Stimulated activated CD4-positive, alpha-beta T cell treated with anti-CD3 and anti-CD28 coated beads, Interleukin-2, amount 100 ng/mL, for 4 hours (primary cell): ENCODE data around the gene CACNA1I.

Experiments
- DNase-seq: peaks from one replicate; pipeline ENCODE4 v3.0.0-alpha.2; 2020; ENCODE audit warnings: low read depth

The CACNA1I gene

DNA sequence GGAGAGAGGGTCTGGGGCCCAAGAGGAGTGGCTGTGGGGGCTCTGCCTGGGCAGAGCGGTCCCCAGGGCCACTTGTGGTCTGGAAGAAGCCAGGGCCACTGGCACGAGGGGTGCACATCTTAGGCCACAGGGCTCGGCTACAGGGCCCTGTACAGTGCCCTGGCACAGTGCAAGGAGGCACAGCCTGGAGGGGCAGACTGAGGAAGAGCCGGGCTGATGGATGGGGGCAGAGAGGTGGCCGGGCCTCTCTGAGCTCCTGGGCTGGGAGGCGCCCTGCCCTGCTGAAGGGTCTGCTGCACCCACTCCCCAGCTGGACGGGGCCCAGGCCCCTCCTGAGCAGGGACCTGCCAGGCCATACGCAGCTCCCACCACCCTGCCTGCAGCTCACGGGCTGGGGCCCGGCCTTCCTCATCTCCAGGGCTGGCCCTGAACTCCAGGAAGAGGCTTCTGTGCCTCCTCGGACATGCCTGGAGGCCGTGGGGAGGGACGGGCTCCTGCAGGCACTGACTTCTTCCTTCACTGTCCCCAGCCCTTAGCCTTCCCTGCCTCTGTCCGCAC lies 123.5 kb downstream of the CACNA1I start:
- DNase-seq, result no peak

DNA sequence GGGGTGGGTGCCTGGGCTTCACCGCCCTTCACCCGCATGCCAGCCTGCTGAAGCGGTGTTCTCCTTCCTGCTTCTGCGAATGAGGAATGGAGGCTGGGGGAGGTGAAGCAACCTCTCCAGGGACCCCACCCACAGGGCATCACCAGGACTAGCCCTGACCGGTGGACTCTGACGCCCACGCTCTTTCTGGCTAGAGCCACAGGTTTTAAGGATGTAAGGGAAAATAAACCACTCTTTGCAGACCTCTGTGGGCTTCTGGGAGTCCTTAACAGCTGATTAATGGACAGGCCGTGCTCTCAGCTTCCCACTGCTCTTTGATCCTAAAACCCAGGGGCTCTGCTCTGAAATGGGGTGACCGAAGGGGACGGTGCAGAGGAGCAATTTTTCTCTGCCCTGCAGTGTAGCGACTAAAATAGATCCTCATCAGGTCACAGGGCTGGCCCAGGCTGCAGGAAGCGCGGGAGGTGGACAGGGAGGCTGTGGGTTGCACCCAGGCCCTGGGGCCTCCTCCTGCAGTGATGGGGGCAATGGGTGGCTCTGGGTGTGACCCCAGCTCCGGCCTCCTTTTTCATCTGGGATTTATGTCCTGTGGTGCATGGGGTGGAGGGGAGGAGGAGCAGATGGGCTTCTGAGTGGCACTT lies 127.4 kb downstream of the CACNA1I start:
- no peak for DNase-seq

DNA sequence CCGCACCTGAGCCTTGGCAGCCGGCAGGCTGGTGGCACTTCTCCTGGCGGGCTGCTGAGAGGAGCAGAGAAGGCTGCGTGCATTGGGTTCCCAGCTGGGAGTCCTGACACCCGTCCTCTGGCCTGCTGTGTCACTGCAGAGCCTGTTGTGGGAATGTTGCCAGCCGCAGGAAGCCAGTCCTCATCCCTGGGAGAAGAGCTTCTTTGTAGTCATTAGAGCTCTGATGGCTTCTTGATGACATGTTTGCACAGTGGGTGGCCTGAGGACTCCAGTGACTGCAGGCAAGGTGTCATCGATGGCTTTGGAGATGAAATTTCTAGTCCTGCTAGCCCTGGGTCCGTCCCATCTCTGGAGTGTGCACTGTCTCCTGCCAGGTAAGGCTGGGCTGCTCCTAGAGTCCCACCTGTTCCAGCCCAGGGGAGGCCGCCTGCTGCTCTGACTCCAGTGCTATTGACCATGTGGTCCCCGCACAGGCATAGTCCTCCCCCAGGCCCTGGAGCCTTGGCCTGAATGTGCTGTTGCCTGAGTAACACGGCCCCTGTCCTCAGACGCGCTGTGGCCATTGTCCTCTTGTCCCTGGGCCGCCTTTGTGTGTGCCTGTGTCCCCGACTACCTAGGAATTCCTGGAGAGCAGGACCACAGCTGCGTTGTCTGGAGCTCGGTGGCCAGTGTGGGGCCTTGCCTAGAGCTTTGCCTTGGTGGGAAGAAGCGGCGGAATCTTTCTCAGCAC lies 129.2 kb downstream of the CACNA1I start:
- DNase-seq, result no peak

DNA sequence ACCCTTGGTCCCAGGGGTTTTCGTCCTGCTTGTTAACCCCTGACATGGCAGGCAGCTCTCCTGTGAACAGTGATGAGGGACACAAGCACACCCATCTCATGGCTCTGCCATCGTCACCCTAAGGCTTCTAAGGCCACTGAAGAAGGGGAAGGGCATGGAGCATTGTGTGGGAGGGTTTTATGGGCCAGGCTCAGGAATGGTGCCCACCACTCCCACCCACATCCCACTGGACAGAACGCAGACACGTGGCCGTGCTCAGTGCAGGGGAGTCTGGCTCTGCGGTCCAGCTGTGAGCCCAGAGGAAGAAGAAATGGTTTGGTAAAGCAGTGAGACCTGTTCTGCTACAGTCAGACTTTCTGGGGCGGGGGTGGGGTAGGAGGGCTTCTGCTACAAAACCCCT lies 130.0 kb downstream of the CACNA1I start:
- no peak for DNase-seq

DNA sequence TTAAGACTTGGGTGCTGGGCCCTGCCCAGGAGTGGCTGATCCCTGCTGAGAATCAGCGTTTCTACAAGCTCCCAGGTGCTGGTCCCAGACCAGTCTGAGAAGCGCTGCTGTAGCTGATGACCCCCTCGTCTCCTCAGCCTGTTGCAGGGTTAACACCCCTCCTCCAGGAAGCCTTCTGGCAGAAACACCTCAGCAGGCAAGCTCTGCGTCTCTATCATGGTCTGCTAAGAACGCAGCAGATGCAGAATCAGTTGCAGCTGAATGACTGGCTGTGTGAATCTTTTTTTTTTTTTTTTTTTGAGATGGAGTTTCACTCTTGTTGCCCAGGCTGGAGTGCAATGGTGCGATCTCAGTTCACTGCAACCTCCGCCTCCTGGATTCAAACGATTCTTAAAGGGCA lies 132.5 kb downstream of the CACNA1I start:
- no peak for DNase-seq

DNA sequence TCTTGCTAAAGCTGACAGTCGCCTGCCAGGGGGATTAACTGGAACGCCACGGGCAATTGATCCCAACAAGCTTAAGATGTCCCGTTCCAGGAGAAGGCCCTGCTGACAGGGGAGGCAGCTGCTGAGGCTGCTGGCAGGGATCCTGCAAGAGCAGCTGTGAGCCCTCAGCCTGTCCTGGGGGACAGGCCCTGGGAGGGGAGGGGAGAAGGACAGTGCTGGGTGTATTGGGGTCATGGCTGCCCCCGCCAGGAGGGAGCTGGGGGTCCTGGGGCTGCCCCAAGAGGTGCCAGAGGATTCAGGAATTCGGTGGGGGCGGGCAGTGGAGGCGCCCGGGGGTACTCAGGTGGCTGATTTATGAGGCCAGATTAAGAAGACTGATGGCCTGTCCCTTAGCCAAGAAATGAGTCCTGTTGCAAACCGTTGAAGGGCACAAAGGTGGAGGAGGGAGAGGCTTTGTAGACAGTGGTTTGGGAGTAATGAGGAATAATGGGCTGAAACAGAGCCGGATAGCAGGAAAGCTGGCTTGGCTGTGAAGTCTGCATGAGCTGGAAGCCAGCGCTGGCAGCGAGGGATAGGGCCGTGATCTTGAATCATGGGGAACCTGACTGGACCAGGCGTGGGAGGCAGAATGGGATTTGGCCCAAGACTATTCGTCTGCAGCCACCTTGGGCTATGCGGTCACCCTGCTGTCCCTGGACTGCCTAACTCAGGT lies 133.5 kb downstream of the CACNA1I start:
- DNase-seq, result no peak

DNA sequence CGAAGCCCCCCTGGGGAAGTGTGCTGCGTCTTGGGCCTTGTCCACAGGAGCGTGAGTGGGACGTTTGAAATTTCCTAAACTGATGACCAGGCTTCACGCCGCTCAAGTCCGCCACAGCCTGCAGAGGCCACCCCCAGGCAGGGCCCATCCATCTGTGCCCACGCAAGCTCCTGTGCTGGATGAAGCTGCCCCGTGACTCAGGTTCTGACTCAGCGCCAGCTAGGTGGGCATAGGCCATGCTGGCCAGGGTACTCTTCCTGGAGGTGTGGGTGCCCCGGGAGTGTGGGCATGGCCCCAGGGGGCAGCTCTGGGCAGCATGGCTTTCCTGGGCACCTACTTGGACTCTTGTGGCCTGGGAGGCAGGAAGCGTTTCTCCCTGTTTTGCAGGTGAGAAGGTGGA lies 134.8 kb downstream of the CACNA1I start:
- DNase-seq, result no peak

DNA sequence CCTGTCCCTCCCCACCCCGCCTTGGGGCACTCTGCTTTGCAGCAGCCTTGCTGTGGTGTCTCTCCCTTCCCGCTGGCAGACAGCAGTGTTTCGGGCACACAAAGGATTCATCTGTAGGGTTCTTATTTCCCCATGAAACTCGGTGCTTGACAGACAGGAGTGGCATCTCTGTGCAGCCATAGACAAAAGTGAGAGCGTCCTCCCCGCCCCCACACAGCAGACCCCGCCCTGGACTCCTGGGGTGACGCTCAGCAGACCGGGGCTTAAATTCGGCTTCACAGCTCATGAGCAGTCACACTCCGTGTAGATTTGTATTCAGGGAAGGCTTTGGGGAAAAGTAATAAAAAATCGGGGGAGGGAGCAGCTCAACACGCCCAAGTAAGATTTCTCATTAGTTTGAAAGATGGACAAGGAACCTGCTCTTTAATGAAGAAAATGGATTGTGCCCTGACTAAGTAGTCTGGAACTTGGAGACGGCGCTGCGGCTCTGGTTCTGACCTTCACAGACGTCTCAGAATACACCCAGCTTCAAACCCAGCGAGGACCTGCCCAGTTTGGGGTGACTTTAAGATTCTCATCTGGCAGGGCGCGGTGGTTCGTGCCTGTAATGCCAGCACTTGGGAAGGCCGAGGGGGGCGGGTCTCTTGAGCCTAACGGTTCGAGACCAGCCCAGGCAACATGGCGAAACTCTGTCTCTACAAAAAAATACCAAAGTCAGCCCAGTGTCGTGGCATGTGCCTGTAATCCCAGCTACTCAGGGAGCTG lies 136.0 kb downstream of the CACNA1I start:
- DNase-seq, result no peak

DNA sequence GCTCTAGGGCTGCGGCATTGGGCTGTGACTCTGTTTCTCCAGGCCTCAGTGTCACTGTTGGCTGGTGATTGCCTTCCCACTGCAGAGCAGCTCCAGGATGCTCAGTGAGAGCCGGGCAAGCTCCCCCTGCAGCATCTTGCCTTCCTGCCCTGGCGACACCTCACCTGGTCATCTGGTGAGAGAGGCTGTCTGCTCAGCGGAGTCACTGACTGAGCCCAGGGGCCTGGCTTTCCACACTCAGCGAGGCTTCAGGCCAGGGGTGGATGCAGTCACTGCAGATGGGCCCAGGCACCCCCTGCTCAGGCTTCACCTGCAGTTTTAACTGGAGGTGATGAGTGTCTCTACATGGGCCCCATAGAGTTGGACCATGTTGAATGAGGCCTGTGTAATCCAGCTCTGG lies 136.8 kb downstream of the CACNA1I start:
- no peak for DNase-seq

DNA sequence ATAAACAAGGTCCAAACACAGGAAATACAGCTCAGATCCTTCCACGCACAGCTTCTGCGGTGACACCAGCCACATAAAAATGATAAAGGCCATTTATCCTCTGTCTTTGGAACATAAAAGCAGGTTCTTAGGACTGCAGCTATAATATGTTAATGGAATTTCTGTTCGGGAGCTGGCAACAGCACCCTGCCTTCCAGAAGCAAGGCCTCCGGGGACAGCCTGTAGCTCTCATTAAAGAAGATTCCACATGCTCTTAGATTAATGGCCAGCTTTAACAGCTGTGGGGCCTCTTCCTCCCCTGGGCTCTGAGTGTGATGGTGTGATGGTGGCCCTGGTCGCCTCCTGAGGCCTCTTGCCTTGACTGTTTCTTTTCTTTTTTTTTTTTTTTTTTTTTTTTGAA lies 137.3 kb downstream of the CACNA1I start:
- DNase-seq, result no peak

DNA sequence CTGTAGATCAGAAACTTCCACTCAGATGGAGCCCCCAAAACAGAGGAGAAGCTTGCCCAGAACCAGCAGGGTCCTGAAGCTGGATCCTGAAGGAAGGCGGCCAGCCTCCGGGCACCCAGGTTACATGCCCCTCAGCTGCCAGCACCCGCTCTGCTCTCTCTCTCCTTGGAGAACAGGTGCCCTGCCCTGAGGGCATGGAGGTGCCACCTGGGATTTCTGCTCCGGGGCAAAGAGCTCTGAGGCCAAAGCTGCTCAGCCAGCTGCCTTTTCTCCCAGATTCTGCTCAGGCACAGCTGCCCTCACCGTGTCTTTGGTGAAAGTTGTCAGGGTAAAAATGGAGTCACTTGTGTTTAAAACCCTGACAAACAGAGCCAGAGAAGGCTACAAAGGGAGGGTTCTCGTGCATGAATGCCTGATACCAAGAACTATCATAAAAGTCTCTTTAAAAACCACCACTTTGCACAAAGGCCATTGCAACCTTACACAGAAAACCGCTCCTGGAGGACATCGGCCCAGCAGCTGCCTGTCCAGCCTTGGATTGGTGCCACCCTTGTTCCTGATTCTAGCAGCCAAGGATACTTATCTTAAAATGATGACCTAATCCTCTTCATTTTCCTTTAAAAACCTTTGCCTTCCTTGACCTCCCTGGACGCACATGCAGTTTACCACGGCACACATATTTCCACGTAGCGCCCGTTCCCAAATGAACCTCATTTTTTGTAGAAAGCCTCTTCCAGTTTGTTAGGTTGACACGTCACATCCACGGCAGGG lies 140.0 kb downstream of the CACNA1I start:
- no peak for DNase-seq

DNA sequence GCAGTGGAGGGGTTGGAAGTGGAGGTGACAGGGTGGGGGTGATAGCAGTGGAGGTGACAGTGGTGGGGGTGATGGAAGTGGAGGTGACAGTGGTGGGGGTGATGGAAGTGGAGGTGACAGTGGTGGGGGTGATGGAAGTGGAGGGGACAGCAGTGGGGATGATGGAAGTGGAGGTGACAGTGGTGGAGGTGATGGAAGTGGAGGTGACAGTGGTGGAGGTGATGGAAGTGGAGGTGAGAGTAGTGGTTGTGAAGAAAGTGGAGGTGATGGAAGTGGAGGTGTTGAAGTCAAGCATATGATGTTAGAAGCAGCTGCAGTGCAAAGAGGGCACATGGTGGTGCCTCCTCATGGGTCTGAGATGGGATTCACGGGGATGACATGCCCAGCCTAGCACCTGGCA lies 141.5 kb downstream of the CACNA1I start:
- DNase-seq, result no peak

DNA sequence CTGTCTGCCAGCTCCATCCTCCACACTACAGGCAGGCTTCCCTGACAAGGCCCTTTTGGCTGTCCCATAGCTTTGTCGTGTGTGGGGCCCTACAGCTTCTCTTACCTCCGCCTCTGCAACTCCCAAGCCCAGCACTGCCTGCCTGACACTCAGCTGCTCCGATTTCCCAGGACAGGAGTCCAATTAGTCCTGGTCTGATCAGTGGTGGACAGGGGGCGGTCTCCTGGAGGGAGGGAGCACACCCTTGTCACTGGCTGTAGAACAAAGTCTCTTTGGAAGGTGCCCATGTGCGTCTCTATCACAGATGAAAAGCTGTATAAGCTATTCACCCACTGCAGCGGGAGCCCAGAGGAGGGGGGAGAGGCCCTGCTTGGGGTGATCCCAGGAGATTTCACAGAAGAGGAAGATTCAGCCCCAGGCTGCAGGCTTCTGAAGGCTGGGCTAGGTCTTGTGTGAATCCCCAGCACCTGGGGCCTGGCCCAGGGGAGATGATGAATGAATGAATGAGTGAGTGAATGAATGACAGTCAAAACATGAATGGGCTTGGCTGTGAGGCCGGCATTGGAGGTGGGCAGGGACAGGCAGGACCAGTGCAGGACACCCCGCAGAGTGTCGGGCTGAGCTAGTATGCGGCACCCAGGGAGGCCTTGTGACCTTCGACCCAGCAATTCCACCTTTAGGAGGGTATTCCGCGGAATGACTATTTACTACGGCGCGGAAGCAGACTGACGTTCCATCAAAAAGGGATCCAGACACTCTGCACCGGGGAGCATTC lies 142.4 kb downstream of the CACNA1I start:
- no peak for DNase-seq

DNA sequence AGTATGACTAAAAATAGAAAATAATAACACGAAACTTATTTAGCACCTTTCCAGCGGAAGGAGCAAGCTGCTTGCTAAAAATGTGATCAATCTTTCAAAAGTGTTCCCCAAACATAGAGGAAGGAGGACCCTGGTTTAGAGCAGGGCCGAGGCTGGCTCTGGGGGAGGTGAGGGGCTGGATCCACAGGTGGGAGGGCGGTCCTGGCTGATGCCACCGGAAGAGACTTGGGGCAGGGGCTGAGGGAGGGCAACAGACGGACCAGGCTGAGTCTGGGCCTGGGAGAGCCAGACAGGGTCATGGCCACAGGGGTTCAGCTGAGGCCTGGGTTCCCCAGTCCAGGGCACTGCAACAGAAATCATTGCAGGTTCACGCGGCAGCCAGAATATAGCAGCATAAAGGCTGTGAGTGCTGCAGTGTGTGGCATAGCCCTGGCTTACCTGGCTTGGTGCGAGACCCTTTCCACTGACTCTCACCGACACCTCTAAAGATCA lies 143.3 kb downstream of the CACNA1I start:
- DNase-seq, result no peak

DNA sequence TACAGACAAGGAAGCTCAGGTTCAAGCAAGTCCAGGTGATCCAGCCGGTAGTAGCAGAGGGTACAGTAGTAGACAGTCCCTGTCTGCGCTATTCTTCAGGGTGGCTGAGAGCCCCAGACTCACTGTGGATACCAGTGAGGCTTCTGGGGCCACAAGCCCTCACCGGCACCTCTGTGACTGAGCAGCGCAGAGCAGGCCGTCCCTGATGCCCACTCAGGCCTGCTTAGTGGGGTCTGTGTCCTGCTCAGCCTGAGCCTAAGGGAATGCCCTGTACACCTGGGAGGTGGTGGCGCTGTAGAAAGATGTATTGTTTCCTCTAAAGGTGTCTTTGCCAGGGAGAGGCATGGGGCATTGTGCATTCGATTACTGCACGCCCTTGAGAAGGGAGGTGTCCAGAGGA lies 143.8 kb downstream of the CACNA1I start:
- no peak for DNase-seq

DNA sequence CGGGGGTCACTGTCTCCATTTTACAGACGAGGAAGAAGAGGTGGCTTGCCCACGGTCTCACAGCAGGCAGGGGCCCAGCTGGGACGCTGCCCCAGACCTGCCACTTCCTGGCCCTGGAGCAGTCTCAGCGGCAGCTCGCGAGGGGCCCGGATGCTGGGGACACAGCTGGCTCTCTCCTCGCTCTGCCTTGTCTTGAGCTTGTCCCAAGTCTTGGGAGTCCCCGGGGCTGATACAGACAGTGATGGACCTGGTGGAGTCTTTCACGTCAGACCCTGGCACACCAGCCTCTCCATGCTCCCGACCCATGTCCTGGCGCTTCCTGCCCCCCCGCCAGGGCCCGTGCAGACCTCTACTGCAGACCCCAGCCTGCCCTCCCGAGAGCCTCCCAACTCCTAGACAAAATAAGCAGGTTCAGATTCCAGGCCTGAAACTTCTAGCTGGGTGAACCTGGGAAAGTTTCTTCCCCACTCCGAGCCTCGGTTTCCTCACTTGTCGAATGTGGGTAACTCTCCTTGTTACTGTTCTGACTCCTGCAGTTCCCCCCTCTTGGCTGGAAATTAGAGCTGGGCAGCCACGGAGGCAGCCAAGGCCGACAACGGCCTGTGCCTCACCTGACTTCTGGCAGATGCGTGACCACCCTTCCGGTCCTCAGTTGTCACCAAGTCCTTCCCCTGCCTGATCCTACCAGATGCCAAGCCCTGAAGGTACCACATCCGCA lies 145.4 kb downstream of the CACNA1I start:
- DNase-seq, result no peak

DNA sequence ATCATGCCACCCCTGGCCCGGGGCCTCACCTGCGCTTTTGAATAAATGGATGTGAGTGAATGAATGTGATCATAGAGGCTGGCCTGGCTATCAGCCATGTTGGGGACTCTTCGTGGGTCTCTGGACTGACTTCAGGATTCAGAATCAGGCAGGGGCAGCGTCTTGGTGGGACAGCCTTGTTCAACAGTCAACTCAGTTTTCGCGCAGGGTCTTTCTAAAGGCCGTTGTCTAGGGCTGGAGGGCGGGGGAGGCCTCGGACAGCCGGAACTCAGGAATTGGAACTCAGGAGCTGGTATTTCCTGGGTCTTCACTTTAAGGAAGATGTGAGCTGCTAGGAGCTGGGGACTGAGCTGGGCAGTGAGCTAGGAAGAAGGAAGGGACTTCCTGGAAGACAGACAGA lies 146.0 kb downstream of the CACNA1I start:
- DNase-seq, result no peak

DNA sequence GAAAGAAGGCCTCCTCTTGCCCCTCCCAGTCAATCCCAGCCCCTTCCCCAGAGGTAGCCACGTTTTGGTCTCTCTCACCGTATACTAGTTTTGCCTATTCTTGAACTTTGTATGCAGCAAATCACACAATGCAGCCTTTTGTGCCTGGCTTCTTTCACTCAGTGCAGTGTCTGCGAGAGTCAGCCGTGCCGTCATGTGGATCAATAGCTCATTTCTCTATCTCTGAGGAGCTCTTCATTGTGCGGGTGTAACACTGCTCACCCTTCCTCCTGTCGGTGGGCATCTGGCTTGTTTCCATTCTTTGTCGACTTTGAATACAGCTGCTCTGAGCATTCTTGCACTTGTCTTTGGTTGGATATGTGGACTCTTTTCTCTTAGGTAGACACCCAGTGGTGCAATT lies 146.5 kb downstream of the CACNA1I start:
- DNase-seq, result no peak

DNA sequence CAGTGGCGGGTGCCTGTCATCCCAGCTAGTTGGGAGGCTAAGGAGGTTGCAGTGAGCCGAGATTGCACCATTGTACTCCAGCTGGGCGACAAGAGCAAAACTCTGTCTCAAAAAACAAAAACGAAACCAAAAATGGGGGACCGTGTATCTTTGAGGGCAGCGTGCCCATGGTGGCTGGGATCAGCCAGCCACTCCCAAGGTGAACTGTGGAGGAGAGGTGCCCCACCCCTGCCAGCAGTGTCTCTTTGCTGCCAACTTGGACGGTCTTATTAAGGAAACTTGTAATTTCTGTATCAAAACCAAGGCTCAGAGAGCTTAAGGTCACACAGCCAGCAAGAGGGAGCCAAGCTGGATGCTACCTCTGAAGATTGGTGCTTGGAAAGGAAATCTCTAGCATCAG lies 147.7 kb downstream of the CACNA1I start:
- no peak for DNase-seq

DNA sequence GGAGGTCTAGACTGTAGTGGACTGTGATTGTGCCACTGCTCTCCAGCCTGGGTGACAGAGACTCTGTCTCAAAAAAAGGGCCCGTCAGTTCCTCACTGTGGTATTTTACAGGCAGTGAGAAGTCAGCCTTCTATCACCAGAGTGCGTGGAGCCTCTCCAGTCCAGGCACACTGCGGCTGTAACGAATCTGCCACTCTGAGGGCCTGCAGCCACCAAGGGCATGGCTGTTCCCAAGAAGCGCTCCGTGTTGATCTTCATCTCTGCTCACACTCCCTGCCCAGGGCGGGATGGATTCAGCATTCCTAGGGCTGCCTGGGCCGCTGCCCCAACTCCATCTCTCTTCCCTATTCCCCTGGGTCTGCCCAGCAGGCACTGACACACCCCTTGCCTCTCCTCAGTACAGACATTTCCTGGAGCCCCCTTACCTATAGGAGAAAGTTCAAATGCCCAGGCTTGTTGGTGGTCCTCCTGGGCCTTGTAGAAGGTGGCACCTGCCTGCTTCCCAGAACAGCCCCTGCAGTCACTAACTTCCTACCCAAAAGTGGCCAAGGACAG lies 148.4 kb downstream of the CACNA1I start:
- no peak for DNase-seq
